Activated T-cell treated with anti-CD3 and anti-CD28 coated beads for 1 hour (primary cell): ENCODE measurements around the gene XYLT2.
"Not testable (repeated sequence)": the region's sequence is repeated elsewhere in the genome, so short reads cannot be mapped to it uniquely, and the experiment has no call there.

Experiments used
- DNase-seq: peaks from one replicate; pipeline ENCODE4 v3.0.0-alpha.2; 2020; ENCODE audit warnings: low read depth

Gene XYLT2

GRCh38 chr17:50393700-50394099, 47.8 kb downstream of the XYLT2 start:
- DNase-seq = no peak

DNA sequence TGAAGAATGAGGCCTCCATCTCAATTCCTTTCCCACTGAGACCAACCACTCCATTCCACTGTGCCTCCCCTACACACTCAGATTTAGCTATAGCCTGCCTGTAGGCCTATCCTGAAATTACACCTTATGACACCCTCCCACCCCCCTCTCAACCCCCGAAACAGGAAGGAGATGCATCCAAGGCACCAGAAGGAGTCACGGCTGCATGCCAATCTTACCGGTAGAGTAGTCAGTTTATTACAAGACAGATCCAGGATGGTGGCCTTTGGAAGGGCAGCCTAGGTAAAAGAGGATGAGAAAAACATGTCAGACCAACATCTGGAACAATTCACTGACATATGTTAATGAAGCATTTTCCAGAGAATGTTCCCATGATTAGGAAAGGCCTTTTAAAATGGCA, 48.8 kb downstream of the XYLT2 start:
- DNase-seq = no peak

DNA sequence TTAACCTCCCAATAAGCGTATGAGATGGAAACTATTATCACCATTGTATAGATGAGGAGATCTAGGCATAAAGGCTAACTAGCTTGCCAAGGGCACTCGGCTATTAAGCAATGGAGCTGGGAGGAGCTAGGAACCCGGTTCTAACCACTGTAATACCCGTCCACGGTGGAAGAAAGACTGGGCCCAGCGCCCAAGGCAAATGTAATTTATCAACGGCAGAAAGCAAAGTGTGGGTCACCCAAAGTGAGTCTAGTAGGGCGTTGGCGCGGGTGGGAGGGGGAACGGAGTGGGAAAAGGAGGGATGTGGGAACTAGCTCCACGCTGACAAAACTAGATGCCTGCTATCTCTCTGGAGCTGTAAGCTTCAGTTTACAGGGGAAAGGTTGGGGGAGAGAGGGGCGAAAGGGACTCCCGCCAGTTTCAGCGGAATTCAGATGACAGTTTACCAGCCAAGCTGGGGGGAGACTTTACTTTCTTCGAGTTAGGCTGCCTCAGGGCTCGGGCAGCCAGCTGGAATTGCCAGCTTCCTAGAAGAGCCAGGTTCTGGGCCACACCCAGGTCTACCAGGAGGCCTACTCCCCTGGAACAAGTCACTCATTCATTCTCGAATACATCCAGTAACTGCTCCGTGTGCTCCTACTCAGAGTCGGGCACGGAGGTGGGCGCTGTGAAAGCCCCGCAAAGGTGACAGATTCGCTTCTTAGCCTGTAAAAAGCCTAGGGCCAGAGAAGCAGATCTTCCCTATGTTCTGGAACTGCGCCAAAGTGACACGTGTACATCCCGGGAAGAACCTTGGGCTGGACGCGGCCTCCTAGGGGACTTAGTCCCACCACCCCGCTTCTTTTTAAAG, 50.6 kb downstream of the XYLT2 start:
- DNase-seq = no peak

GRCh38 chr17:50397111-50397918, 51.4 kb downstream of the XYLT2 start, which contains the start of gene LRRC59:
Gene LRRC59 (minus strand): TSS chr17:50397523. CDS start chr17:50397317, 206 bp downstream.
- DNase-seq = peak; percentile 89

- DNase-seq = no peak
These were observed 52.0 kb downstream of the XYLT2 start for GRCh38 chr17:50397919-50398285.

- not testable (repeated sequence) for DNase-seq
These were observed 52.7 kb downstream of the XYLT2 start for GRCh38 chr17:50398672-50399071.

DNA sequence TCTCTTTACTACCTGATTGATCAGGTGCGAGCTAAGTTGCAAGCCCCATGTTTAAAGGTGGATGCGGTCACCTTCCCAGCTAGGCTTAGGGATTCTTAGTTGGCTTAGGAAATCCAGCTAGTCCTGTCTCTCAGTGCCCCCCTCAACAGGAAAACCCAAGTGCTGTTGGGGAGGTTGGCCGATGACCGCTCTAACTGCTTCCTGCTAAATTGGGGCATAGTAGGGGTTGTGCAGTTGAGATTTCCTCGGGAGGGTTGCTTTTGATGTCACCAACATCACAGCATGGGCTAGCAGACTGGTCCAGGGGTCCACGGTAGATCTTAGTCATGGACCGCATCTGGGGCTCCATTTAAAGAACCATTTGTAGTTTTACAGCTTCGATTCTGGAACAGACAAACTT, 53.7 kb downstream of the XYLT2 start:
- not testable (repeated sequence) for DNase-seq

DNA sequence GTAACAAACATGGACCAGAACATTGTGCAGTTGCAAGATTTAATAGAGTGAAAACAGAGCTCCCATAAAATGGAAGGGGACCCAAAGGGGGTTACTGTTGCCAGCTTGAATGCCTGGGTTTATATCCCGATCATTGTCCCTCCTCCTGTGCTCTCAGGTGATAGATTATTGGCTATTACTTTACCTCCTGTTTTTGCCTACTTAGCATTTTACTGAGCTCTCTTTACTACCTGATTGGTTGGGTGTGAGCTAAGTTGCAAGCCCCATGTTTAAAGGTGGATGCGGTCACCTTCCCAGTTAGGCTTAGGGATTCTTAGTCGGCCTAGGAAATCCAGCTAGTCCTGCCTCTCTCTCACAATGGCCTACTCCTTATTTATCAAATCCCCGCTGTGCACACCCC, 59.4 kb downstream of the XYLT2 start:
- DNase-seq = not testable (repeated sequence)

DNA sequence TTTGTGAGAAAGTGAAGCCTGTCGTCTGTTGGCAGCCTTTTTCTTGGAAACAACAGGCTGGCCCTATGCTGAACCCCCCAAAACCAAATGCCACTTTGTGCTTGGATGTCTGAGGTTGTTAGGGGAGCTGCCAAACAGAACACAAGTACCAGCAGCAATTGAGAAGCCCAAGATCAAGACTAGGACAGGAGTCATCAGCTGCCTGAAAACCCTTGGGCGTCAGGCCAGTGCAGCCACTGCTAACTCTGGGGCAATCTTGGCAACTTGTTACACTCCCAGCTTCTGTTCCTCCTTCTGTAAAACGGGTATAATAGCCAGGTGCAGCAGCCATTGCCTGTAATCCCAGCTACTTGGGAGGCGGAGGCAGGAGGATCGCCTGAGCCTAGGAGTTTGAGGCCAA, 60.7 kb downstream of the XYLT2 start:
- no peak for DNase-seq

DNA sequence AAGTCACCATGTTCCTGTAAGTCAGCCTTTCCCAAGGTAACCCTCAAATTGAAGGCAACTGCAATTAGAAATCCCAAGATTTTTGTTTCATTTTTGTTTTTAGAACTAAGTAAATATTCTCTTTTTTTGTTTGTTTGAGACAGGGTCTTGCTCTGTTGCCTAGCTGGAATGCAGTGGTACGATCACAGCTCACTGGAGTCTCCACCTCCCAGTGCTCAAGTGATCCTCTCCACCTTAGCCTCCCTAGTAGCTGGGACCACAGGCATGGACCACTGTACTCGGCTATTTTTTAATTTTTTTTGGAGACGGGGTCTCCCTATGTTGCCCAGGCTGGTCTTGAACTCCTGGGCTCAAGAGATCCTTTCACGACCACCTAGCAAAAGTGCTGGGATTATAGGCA, 62.0 kb downstream of the XYLT2 start:
- DNase-seq = no peak
